Mesendoderm (in vitro differentiated cells): ENCODE results near the gene ZDBF2.
A peak's percentile ranks its signal among the peaks of the same experiment; 100 is the strongest.

Experiments used
- DNase-seq: peaks from one replicate; pipeline ENCODE4 v3.0.0; 2013
- H2AK5ac ChIP-seq: 2 replicates; pipeline ENCODE4 v1.6.1; 2013; ENCODE audit warnings: low read length, inconsistent platforms
- H2BK120ac ChIP-seq: 2 replicates; pipeline ENCODE4 v1.6.1; 2013; ENCODE audit warnings: low read depth, mild to moderate bottlenecking, low read length, moderate library complexity, mixed read lengths
- H2BK15ac ChIP-seq: replicated peaks from 2 replicates; pipeline ENCODE4 v1.6.1; 2013; ENCODE audit warnings: low read depth, mild to moderate bottlenecking, moderate library complexity
- H2BK5ac ChIP-seq: 2 replicates; pipeline ENCODE4 v1.6.1; 2013; ENCODE audit warnings: low read length, inconsistent platforms
- H3K18ac ChIP-seq: 2 replicates; pipeline ENCODE4 v1.6.1; 2013; ENCODE audit warnings: mild to moderate bottlenecking, low read length, mixed read lengths
- H3K23ac ChIP-seq: one replicate; pipeline ENCODE4 v1.6.1; 2013; ENCODE audit warnings: low read length
- H3K27ac ChIP-seq: 2 replicates; pipeline ENCODE4 v1.5.1; 2013; ENCODE audit warnings: low read depth, mild to moderate bottlenecking, inconsistent platforms, low read length, moderate library complexity
- H3K27me3 ChIP-seq: 2 replicates; pipeline ENCODE4 v1.6.1; 2013; ENCODE audit warnings: low read length, control low read depth, mild to moderate bottlenecking, inconsistent platforms; ENCODE audit not compliant: insufficient read depth, poor library complexity
- H3K36me3 ChIP-seq: 2 replicates; pipeline ENCODE4 v1.6.1; 2013; ENCODE audit warnings: low read length, inconsistent platforms; ENCODE audit not compliant: control insufficient read depth, insufficient read depth
- H3K4ac ChIP-seq: one replicate; pipeline ENCODE4 v1.6.1; 2013; ENCODE audit warnings: low read depth, mild to moderate bottlenecking, low read length, moderate library complexity
- H3K4me1 ChIP-seq: 2 replicates; pipeline ENCODE4 v1.6.1; 2013; ENCODE audit warnings: low read depth, low read length, inconsistent platforms; ENCODE audit not compliant: control insufficient read depth
- H3K4me2 ChIP-seq: 2 replicates; pipeline ENCODE4 v1.6.1; 2013; ENCODE audit warnings: low read length
- H3K4me3 ChIP-seq: 2 replicates; pipeline ENCODE4 v1.5.1; 2013; ENCODE audit warnings: mild to moderate bottlenecking, low read length
- H3K56ac ChIP-seq: one replicate; pipeline ENCODE4 v1.6.1; 2013; ENCODE audit warnings: low read length
- H3K79me1 ChIP-seq: 2 replicates; pipeline ENCODE4 v1.6.1; 2013; ENCODE audit warnings: low read length, inconsistent platforms
- H3K79me2 ChIP-seq: 2 replicates; pipeline ENCODE4 v1.6.1; 2013; ENCODE audit warnings: mild to moderate bottlenecking, low read length; ENCODE audit not compliant: control insufficient read depth, insufficient read depth
- H3K9ac ChIP-seq: 2 replicates; pipeline ENCODE4 v1.6.1; 2013; ENCODE audit warnings: low read length, inconsistent platforms
- H4K5ac ChIP-seq: one replicate; pipeline ENCODE4 v1.6.1; 2013; ENCODE audit warnings: low read length
- H4K8ac ChIP-seq: one replicate; pipeline ENCODE4 v1.6.1; 2013; ENCODE audit warnings: low read depth, mild to moderate bottlenecking, control low read depth, low read length, moderate library complexity
- WGBS: extraction: QIAGEN DNeasy Blood & Tissue Kit; methylation state at CpG from one replicate; pipeline ENCODE4 v1.1.7; 2013; ENCODE audit warnings: low lambda C conversion rate, missing lambda C conversion rate; ENCODE audit not compliant: insufficient coverage; ENCODE audit errors: extremely low coverage; 5-methylcytosine and 5-hydroxymethylcytosine counted together

Gene ZDBF2

DNA sequence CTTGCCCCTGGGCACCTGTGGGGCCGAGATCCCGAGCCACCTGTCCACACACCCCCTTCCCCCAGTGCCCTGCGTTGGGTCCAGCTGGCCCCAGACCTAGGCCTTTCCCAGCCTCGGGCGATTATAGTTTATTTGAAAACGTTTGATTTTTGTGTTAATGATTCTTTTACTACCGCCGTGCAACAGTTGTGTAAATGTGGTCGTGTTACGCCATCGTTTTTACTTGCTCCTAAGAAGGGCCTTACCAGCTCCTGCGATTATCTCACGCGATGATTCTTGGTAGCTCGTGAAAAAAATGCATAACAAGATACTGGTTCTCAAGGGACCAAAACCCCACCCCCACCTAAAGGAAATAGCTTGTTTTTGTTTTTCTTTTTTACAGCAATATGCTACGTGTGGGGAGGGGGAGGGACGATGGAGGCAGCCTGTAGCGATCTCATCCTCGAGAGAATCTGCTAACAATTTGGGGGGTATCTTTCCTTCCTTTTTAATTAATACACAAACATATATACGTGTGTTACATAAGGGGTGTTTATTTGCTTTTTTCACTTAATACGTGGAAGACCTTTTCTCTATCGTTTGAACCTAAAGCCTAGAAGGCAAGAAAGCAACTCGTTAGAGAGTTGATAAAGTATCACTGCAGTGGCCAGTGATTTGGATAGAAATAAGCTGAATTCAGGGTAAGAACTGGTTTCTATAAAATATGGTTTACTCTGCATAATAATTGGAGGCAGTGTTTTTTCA is 1.0 kb downstream of the ZDBF2 start:
- H3K18ac ChIP-seq, result no peak overlapping the region
- peak overlapping the region; percentile 98 for H3K4me2 ChIP-seq
- H3K4me3 ChIP-seq, result peak overlapping the region; percentile 78
- H2BK120ac ChIP-seq, result no peak overlapping the region
- no peaks in the 10 kb centered on the region for H3K79me2 ChIP-seq
- H3K23ac ChIP-seq, result peak overlapping the region; percentile 34
- H3K4ac ChIP-seq, result no peak overlapping the region
- no peak overlapping the region for H2AK5ac ChIP-seq
- peak; percentile 62 for DNase-seq
- H2BK15ac ChIP-seq, result no peak overlapping the region
- H2BK5ac ChIP-seq, result no peak overlapping the region
- no peaks in the 10 kb centered on the region for H3K36me3 ChIP-seq
- peaks cover 10% of the 10 kb centered on the region for H3K27me3 ChIP-seq
- peak overlapping the region; percentile 82 for H3K56ac ChIP-seq
- peak overlapping the region; percentile 66 for H3K9ac ChIP-seq
- peak overlapping the region; percentile 25 for H3K27ac ChIP-seq
- no CpG with 5 or more reads among the region's 23 CpGs for WGBS
- H3K4me1 ChIP-seq, result no peaks in the 10 kb centered on the region
- no peaks in the 10 kb centered on the region for H3K79me1 ChIP-seq
- no peak overlapping the region for H4K5ac ChIP-seq
- H4K8ac ChIP-seq, result no peak overlapping the region

DNA sequence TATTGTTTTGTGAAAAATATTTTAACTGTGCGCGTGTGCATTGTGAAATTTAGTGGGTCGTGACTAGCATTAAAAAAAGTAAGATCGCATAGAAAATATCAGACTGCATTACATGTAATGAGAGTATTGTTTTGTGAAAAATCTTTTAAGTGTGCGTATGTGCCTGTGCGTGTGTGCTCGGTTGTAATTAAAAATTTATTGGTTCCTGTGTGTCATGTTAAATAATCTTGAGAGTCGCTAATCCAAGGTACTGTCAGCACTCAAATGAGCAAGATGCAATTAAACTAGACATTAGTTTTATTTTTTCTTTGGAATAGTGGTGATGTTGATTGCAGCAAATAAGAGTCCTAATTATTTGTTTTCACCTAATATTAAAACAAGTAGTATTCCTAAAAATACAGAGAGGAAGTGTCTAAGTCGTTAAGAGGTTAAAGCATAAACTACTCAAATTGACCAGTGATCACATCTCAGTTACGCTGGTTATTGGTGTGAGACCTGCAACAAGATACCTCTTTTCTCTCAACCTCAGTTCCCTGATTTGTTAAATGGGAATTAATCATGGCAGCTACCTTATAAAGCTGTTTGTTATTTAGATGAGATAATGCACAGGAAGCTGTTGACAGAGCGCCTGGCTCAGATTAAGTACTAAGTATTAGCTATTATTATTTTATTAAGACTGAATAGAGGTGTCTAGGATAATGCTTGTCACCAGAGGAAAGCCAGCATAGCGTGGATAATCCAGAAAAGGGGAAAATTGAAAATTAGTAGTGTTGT is 1.9 kb downstream of the ZDBF2 start:
- Histone ChIP-seq H3K4me2 (no peak overlapping the region), H3K56ac (no peak overlapping the region), H3K36me3 (no peaks in the 10 kb centered on the region), H3K4ac (no peak overlapping the region), H3K4me1 (no peaks in the 10 kb centered on the region), H3K23ac (no peak overlapping the region), H4K5ac (no peak overlapping the region), H3K27ac (no peak overlapping the region), H3K79me1 (no peaks in the 10 kb centered on the region), H3K27me3 (peaks cover 10% of the 10 kb centered on the region), H2BK15ac (no peak overlapping the region), H3K18ac (no peak overlapping the region), H2AK5ac (no peak overlapping the region), H3K9ac (no peak overlapping the region), H2BK120ac (no peak overlapping the region), H3K4me3 (no peak overlapping the region), H2BK5ac (no peak overlapping the region), H4K8ac (no peak overlapping the region), H3K79me2 (no peaks in the 10 kb centered on the region)
- no peak for DNase-seq
- 100% methylated on average over 2 of the region's 12 CpGs for WGBS

DNA sequence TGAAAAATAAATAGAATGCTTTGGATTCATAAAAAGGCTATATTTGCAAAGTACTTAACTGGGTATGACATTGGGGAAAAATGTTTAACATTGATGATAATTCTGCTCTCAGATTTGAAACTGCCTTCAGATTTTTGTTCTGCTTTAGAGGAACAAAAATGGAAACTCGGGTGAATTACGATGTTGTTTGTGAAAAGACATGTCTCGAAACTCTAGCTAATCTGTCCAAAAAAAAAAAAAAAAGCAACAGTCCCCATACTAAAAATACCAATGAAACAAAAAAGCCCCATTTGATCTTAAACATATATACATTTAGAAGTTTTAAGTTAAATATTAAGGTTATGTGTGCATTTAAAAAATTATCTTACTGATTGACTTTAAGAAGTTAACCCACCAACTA is 3.0 kb downstream of the ZDBF2 start:
- Histone ChIP-seq H3K18ac (no peak overlapping the region), H3K79me2 (no peaks in the 10 kb centered on the region), H3K9ac (no peak overlapping the region), H3K4me1 (no peaks in the 10 kb centered on the region), H2BK5ac (no peak overlapping the region), H2BK120ac (no peak overlapping the region), H3K4me2 (no peak overlapping the region), H2AK5ac (no peak overlapping the region), H3K79me1 (no peaks in the 10 kb centered on the region), H4K5ac (no peak overlapping the region), H3K36me3 (no peaks in the 10 kb centered on the region), H4K8ac (no peak overlapping the region), H3K23ac (no peak overlapping the region), H3K4me3 (no peak overlapping the region), H3K56ac (no peak overlapping the region), H3K27ac (no peak overlapping the region), H3K4ac (no peak overlapping the region), H2BK15ac (no peak overlapping the region), H3K27me3 (peaks cover 8% of the 10 kb centered on the region)
- no peak for DNase-seq
- WGBS, result no CpG with 5 or more reads among the region's 3 CpGs

DNA sequence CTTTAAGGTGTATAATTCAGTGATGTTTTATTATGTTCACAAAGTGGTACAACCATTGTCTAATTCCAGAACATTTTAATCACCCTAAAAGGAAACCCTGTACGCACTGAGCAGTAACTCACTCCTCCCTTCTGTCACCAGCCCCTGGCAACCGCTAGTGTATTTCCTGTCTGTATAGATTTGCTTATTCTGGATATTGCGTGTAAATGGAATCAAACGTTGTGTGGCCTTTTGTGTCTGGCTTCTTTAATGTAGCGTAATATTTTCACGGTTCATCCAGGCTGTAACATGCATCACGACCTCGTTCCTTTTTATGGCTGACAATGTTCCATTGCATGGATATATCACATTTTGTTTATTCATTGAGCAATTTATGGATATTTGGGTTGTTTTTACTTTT is 8.3 kb downstream of the ZDBF2 start:
- no peaks in the 10 kb centered on the region for H3K36me3 ChIP-seq

DNA sequence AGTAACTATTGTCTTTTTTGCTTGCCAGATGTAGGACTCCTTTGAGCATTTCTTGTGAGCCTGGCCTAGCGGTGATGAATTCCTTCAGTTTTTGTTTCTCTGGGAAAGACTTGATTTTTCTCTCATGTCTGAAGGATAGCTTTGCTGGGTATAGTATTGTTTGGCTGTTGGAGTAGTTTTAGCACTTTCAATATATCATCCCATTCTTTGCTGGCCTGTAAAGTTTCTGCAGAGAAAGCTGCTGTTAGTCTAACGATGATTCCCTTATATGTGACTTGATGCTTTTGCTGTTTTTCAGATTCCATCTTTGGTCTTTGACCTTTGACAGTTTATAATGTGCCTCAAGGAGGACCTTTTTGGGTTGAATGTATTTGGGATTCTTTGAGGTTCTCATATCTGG is 12.7 kb downstream of the ZDBF2 start:
- no peaks in the 10 kb centered on the region for H3K27me3 ChIP-seq
- no peak overlapping the region for H3K4ac ChIP-seq
- no peak overlapping the region for H3K18ac ChIP-seq
- no CpG with 5 or more reads among the region's 2 CpGs for WGBS
- no peak overlapping the region for H2BK5ac ChIP-seq
- no peak overlapping the region for H4K5ac ChIP-seq
- H3K4me1 ChIP-seq, result no peaks in the 10 kb centered on the region
- no peak overlapping the region for H3K23ac ChIP-seq
- no peaks in the 10 kb centered on the region for H3K79me1 ChIP-seq
- H2BK15ac ChIP-seq, result no peak overlapping the region
- no peak overlapping the region for H2BK120ac ChIP-seq
- H3K79me2 ChIP-seq, result no peaks in the 10 kb centered on the region
- no peak overlapping the region for H4K8ac ChIP-seq
- H2AK5ac ChIP-seq, result no peak overlapping the region
- H3K9ac ChIP-seq, result no peak overlapping the region
- no peak for DNase-seq
- no peaks in the 10 kb centered on the region for H3K36me3 ChIP-seq
- no peak overlapping the region for H3K4me2 ChIP-seq
- H3K27ac ChIP-seq, result no peak overlapping the region
- H3K4me3 ChIP-seq, result no peak overlapping the region
- H3K56ac ChIP-seq, result no peak overlapping the region

More for the DNA sequence above, 8.3 kb downstream of the ZDBF2 start:
- no peak overlapping the region for H3K4ac ChIP-seq
- no peak overlapping the region for H4K5ac ChIP-seq
- H3K56ac ChIP-seq, result no peak overlapping the region
- H3K79me2 ChIP-seq, result no peaks in the 10 kb centered on the region
- H3K4me2 ChIP-seq, result no peak overlapping the region
- no peak overlapping the region for H2BK15ac ChIP-seq
- H3K27me3 ChIP-seq, result no peaks in the 10 kb centered on the region
- H3K4me1 ChIP-seq, result no peaks in the 10 kb centered on the region
- no peak overlapping the region for H2AK5ac ChIP-seq
- no peak overlapping the region for H2BK5ac ChIP-seq
- H4K8ac ChIP-seq, result no peak overlapping the region
- no CpG with 5 or more reads among the region's 8 CpGs for WGBS
- H3K79me1 ChIP-seq, result no peaks in the 10 kb centered on the region
- H3K18ac ChIP-seq, result no peak overlapping the region
- DNase-seq, result no peak
- no peak overlapping the region for H3K4me3 ChIP-seq
- no peak overlapping the region for H3K23ac ChIP-seq
- no peak overlapping the region for H3K27ac ChIP-seq
- H3K9ac ChIP-seq, result no peak overlapping the region
- no peak overlapping the region for H2BK120ac ChIP-seq
